Measurements from ENCODE around the gene CHD5.

- TF ChIP-seq CTCF (IDR thresholded peaks at IDR 0.05; ENCODE audit: poor library complexity, severe bottlenecking) (no peak), MXI1 (conservative IDR thresholded peaks at IDR 0.05; ENCODE audit: poor library complexity, severe bottlenecking) (no peak), POLR2AphosphoS5 (IDR thresholded peaks at IDR 0.05) (no peak), EZH2 (IDR thresholded peaks at IDR 0.05; ENCODE audit: borderline replicate concordance, insufficient read depth, low read length, poor library complexity, severe bottlenecking) (no peak), REST (IDR thresholded peaks at IDR 0.05; ENCODE audit: borderline replicate concordance) (no peak)
These were observed 39.7 kb downstream of the CHD5 start for GRCh38 chr1:6140413-6140812.

Data from neural cell (in vitro differentiated cells).